Inferior parietal cortex (tissue), 1 donor: ENCODE data around the gene USP11.

Source experiments
- DNase-seq: peaks from one replicate; pipeline ENCODE4 v3.0.0-alpha.2; 2016; ENCODE audit errors: extremely low spot score

Gene USP11

GRCh38 chrX:47202877-47203276 lies 29.9 kb upstream of the USP11 start:
- no peak for DNase-seq

- no peak for DNase-seq
Observed at GRCh38 chrX:47204970-47205369, 27.8 kb upstream of the USP11 start.

DNA sequence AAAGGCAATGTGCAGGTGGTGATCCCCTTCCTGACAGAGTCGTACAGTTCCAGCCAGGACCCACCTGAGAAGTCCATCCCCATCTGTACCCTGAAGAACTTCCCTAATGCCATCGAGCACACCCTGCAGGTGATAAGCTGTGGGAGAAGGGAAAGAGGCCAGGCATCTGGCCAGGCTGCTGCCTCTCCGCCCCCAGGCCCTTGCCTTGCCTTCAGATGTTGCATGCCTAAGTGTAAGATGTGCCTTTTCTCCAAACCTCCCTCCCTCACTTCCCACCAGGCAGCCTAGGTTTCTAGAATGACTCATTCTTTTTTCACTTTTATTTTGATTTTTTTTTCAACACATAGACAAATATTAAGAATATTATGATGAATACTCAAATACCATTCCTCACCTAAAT lies 26.5 kb upstream of the USP11 start:
- no peak for DNase-seq

GRCh38 chrX:47208108-47208507 lies 24.7 kb upstream of the USP11 start:
- no peak for DNase-seq

- DNase-seq = no peak
Observed at GRCh38 chrX:47209508-47210238, 23.1 kb upstream of the USP11 start.

GRCh38 chrX:47210661-47211425 lies 22.0 kb upstream of the USP11 start:
- DNase-seq = no peak

DNA sequence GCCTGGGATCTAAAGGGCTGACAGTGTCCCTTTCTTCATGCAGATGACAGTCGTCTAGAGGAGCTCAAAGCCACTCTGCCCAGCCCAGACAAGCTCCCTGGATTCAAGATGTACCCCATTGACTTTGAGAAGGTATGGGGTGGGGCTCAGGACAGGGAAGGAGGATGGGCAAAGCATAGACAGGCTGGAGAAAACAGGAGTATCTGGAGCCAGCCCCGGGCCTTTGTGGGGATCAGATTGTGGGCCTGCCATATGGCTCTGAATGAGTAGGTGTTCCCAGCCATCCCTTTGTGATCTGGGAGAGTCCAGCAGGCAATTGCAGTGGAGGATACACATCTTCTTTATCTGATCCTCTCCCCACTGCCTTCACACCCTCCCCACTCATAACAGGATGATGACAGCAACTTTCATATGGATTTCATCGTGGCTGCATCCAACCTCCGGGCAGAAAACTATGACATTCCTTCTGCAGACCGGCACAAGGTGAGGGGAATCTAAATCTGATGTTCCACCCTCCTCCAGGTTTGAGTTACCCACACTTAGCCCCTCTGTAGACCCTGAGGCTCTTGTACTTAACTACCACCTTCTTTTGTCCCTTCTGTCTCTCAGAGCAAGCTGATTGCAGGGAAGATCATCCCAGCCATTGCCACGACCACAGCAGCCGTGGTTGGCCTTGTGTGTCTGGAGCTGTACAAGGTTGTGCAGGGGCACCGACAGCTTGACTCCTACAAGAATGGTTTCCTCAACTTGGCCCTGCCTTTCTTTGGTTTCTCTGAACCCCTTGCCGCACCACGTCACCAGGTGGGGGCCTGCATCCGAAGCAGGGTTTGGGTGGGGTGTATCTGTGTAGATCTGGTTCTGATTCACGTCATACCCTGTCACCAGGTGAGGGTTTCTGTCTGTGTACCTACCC lies 20.2 kb upstream of the USP11 start:
- DNase-seq = no peak

DNA sequence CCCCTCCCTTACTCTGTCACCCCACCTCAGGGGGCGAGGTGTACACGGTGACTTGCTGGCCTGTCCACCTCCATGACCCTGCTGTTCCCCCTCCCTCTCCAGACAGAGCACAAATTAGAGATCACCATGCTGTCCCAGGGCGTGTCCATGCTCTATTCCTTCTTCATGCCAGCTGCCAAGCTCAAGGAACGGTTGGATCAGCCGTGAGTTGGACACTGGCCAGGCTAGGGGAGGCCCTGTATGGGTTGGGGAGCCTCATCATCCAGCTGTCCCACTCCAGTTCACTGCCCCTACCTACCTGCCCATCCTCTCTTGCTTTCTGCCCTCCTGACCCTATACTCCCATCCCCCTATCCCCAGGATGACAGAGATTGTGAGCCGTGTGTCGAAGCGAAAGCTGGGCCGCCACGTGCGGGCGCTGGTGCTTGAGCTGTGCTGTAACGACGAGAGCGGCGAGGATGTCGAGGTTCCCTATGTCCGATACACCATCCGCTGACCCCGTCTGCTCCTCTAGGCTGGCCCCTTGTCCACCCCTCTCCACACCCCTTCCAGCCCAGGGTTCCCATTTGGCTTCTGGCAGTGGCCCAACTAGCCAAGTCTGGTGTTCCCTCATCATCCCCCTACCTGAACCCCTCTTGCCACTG lies 18.3 kb upstream of the USP11 start:
- no peak for DNase-seq

DNA sequence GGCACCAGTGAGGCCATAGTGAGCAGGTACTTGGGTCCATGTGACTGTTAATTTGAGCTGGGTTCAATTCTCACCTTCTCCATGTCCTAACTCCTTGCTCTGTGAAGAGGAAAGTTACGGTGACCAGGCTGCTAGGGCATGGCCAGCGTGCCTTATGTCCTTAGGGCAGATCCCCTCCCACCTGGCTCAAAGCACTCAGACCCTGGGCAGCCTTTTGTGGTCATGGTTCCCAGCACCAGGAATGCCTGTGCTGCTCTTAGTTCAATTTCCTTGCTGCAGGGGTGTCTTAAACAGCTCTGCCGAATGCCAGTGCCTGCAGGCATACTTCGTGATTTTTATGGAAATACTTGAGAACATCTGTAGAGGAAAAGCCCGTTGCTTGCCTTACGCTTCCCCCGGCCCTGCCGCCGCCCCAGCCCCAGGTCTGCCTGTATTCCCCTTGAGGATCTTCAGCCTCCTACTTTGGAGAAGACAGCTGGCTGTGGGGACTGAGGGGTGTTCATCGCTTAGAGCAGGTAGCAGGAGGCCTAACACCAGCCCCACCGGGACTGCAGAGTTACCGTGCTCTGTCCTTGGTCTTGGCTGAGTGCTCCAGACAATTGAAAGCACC lies 17.4 kb upstream of the USP11 start:
- no peak for DNase-seq

- DNase-seq = no peak
Observed at GRCh38 chrX:47216393-47216925, 16.4 kb upstream of the USP11 start.

DNA sequence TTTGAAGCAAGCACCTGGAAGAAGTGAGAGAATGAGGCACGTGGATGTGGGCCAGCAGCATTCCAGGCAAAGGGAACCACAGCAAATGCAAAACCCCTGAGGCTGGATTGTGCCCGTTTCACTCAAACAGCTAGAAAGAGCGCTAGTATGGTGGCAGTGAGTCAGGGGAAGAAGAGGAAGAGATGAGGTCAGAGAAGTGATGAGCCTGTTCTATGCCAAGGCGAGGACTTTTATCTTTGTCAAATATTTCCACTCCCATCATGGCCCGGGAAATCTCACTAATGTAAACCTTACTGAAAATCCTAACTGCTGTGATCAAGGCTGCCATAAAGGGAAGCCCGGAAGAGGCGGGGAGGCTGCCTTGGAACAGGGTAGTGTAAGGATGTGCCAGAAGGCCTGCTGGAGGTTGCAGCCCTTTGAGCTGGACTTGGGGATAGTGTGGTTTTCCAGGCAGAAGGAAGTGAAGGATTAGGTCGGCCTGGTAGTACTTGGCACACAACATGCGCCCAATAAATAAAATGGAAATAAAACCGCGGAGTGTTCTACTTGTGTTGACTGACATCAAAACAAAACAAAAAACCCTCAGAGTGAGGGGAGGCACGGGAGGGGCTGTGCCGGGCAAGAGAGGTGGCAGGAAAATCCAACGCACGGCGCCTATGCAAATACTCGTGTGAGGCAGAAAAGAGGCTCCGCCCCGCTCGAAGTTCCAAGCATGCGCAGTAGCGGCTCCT lies 15.5 kb upstream of the USP11 start:
- DNase-seq = no peak

GRCh38 chrX:47217852-47218279 lies 14.9 kb upstream of the USP11 start:
- DNase-seq = peak; percentile 94

DNA sequence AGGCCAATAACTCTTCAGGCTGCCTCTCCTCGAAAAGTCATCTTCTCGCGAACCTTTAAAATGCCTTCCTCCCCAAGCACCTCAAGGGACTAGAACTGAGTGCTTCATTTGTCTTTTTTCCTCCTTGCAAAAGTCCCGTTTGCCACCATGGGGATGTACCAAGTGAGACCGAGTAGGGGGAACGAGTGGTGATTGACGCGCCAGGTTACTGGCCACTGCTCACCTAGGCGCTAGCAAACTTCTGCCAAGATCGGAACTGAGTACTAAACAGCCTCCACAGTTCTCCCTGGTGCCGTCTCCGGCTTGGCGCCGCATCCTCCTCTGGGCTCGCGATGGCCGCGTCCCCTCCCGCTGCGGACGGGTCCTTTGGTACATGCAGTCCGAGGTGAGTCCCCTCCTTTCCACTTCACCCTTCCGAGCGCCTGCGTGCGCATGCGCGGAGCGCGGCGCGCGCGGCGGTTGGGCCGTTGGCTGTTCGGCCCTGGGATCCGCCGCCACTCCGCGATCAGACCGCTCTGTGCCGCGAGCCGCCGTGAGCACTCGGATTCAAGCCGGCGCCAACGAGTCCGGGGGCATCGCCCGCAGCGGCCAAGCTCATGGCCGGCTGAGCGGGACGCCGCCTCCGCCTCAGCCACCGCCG lies 14.4 kb upstream of the USP11 start, which contains the start of gene CDK16:
Gene CDK16 (plus strand): TSS at position 402 of the 640 bp plus-strand sequence. CDS start 4,877 bp downstream, outside the sequence.
- DNase-seq = peak; percentile 76

DNA sequence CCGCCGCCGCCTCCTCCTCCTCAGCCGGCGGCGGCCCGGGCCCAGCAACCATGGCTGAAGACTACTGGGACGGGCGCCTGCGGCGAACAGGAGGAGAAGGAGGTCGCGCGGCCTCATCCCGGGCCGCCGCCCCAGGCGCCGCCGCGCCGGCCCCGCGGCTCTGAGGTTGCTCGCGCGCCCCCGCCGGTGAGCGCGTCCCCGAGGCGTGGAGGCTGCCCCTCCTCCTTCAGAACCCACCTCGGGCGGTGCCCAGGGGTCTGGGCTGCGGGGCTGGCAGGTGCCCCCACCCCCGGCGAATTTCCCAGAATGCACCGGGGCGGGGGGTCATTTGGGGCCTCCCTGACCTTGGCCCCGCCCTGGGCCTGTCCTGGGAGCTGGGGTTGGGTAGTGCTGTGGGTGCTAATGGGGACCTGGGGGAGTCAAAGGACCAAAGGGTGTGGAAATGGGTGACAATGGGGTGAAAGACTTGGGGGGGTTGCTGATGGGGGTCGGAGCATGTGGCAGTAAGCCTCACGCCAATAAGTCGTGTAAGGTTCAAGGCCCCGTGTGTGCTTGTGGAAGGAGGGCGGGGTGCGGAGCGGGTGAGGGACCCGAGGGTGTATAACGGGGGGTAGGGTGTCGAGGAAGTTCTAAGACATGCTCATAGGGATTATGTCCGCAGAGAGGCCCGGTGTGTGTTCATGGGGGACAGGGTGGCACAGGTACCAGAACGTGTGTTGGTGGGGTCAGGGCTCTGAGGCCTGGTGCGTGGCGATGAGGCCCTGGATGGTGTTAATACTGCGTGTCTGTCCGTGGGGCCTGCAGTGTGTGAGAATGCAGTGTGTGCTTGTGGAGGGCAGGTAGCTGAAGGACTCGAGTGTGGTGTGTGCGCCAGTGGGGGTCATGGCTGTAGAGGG lies 13.6 kb upstream of the USP11 start:
- no peak for DNase-seq

DNA sequence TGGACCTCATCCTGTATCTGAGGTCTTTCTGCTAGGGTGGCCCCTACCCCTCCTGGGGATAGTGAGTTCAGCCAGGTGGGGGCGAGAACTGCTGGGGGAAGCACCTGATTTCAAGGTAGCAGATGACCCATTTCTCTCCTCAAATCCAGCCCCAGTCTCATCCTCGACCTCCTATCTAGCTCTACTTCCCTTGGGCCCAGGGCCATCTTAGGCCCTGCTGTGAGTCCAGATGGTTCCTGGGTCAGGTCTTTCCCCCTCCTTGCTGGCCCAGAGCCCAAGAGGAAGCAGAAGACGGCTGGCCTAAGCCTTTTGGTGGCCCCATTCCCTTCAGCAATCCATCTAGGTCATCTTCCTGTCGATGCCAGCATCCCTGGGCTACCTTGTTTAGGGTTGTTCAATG lies 11.1 kb upstream of the USP11 start:
- DNase-seq = no peak

- DNase-seq = no peak
Observed at GRCh38 chrX:47222751-47223350, 10.0 kb upstream of the USP11 start.

DNA sequence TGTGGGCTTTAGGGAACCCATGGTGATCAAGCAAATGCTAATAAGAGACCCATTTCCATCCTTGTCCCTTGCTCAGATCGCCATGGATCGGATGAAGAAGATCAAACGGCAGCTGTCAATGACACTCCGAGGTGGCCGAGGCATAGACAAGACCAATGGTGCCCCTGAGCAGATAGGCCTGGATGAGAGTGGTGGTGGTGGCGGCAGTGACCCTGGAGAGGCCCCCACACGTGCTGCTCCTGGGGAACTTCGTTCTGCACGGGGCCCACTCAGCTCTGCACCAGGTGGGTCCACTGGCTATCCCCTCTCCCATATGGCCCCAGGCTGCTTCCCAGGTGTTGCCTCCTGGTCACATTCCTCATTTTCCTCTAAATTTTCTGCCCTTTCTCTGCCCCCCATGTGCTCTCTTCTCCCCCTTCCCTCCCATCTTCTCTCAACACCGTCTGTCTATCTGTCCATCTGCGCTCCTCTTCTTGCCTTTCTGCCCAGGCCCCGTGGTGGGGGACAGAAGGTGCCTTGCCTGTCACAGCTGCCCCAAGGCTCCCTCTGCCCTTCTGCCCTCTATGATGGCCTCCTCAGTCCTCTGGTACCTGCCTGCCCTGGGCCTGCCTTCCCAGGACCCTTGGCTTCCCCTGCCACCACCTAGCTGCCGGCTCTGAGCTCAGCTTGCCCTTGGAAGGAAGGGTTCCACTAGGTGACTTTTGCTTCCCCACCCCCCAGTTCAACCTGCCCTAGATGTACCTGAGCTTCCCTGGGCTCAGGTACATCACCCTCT lies 9.1 kb upstream of the USP11 start:
- no peak for DNase-seq
